ENCODE results near the gene SPEN.

Gene SPEN

GRCh38 chr1:15948595-15949452 lies 101.3 kb downstream of the SPEN start:
- DNase-seq, result peak in 1 of 5 donors; percentile 6

- peak; percentile 84 to 93 (median 89) for DNase-seq
Measured at GRCh38 chr1:15949453-15950245, 102.1 kb downstream of the SPEN start.

GRCh38 chr1:15950302-15950701 lies 102.8 kb downstream of the SPEN start:
- DNase-seq, result peak in 2 of 5 donors; percentile 22 to 33

- peak in 4 of 5 donors; percentile 49 to 65 (median 51) for DNase-seq
Measured at GRCh38 chr1:15950763-15951295, 103.3 kb downstream of the SPEN start.

- DNase-seq, result peak in 2 of 5 donors; percentile 23 to 33
Measured at GRCh38 chr1:15951341-15952153, 104.0 kb downstream of the SPEN start.

GRCh38 chr1:15952317-15953258 lies 105.1 kb downstream of the SPEN start:
- peak in 1 of 5 donors; percentile 44 for DNase-seq

- DNase-seq, result no peak
Measured at GRCh38 chr1:15953294-15953771, 105.8 kb downstream of the SPEN start.

- no peak for DNase-seq
Measured at GRCh38 chr1:15953791-15954241, 106.3 kb downstream of the SPEN start.

- no peak for DNase-seq
Measured at GRCh38 chr1:15954316-15954715, 106.8 kb downstream of the SPEN start.

GRCh38 chr1:15955552-15955951 lies 108.0 kb downstream of the SPEN start:
- no peak for DNase-seq

- no peak for DNase-seq
Measured at GRCh38 chr1:15956150-15956549, 108.6 kb downstream of the SPEN start.

- no peak for DNase-seq
Measured at GRCh38 chr1:15957221-15958095, 110.0 kb downstream of the SPEN start.

- no peak for DNase-seq
Measured at GRCh38 chr1:15958111-15958510, 110.6 kb downstream of the SPEN start.

- no peak for DNase-seq
Measured at GRCh38 chr1:15958793-15959192, 111.3 kb downstream of the SPEN start.

GRCh38 chr1:15959424-15959823 lies 111.9 kb downstream of the SPEN start:
- DNase-seq, result no peak

GRCh38 chr1:15959827-15960446 lies 112.4 kb downstream of the SPEN start:
- DNase-seq, result no peak

GRCh38 chr1:15960808-15961207 lies 113.3 kb downstream of the SPEN start:
- no peak for DNase-seq

GRCh38 chr1:15961492-15961891 lies 114.0 kb downstream of the SPEN start:
- DNase-seq, result no peak

GRCh38 chr1:15962176-15962575 lies 114.7 kb downstream of the SPEN start:
- no peak for DNase-seq
